ENCODE results near the gene OSCP1. TPM values are rescaled to one million over a fixed set of nuclear protein-coding genes. Genes with fewer than 3 reads are reported as not detected.

The OSCP1 gene
- total and polyA plus RNA-seq, 8 donors, result 9.3 to 23.4 (median 14.5) TPM

DNA sequence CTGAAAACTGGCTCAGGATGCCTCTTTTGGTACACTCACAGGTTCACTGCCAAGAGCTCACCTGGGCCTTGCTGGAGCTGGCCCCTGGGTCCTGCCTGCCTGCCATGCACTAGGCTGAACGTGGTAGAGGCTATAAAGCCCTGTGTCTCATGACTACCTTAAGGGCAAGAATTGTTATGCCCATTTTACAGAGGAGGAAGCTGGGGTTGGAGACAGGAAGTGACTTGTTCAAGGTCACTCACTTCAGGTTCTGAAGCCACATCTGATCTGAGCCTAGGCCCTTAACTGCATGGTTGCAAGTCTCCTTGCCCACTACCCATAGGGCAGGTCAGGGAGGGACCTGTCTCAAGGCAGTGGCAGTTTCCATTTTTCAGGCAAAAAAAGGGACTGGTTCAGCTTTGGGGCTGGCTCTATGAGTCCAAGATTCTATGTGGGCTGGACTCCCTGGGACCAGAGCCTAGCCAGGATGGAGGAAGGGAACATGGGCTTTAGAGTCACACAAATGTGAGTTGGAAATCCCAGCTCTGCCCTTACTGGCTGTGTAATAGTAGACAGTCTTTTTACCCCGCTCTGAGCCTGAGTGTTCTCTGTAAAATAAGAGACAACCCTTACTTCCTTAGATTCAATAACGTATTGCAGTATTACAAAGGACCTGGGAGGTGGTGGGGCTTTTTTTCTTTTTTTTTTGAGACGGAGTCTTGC, 72.3 kb downstream of the OSCP1 start:
- intact Hi-C loops (cut with DNase I), result no loop called here
- DNase-seq, result no peak
- H3K27me3 ChIP-seq, result no peaks in the 10 kb centered on the region
- H3K36me3 ChIP-seq, result peaks cover 0 to 6% of the 10 kb centered on the region in 2 donors
- ATAC-seq, result no peak
- peaks cover 22 to 93% of the 10 kb centered on the region in 2 donors for H3K4me1 ChIP-seq
- TF ChIP-seq, protein P1, sequence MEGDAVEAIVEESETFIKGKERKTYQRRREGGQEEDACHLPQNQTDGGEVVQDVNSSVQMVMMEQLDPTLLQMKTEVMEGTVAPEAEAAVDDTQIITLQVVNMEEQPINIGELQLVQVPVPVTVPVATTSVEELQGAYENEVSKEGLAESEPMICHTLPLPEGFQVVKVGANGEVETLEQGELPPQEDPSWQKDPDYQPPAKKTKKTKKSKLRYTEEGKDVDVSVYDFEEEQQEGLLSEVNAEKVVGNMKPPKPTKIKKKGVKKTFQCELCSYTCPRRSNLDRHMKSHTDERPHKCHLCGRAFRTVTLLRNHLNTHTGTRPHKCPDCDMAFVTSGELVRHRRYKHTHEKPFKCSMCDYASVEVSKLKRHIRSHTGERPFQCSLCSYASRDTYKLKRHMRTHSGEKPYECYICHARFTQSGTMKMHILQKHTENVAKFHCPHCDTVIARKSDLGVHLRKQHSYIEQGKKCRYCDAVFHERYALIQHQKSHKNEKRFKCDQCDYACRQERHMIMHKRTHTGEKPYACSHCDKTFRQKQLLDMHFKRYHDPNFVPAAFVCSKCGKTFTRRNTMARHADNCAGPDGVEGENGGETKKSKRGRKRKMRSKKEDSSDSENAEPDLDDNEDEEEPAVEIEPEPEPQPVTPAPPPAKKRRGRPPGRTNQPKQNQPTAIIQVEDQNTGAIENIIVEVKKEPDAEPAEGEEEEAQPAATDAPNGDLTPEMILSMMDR (IDR thresholded peaks at IDR 0.05), result no peak
- H3K4me3 ChIP-seq, result no peak overlapping the region
- no peaks in the 10 kb centered on the region for H3K9me3 ChIP-seq
- H3K27ac ChIP-seq, result peak overlapping the region in 1 of 2 donors; percentile 87

DNA sequence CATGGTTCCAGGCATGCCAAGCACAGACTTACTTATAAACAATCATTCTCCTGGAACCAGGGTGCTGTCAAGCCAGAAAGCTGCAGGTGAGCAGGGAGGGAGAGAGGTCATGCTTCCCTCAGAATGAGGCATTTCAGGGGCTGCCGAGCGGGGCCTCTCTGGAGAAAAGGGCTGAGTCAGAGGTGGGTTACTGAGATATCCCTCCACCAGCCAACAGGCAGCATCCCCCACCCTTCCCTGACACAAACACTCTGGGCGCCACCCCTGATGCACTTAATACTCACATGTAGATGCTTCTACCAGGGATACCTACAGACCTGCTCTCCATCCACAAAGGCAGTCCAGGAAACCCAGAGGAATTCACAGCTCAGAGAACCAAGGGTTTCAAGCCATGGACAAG, 77.6 kb downstream of the OSCP1 start:
- H3K4me3 ChIP-seq, result no peak overlapping the region
- TF ChIP-seq, protein P1 (IDR thresholded peaks at IDR 0.05), result no peak
- H3K27ac ChIP-seq, result peak overlapping the region; percentile 93 to 96
- DNase-seq (no peak), ATAC-seq (no peak)
- H3K9me3 ChIP-seq, result no peaks in the 10 kb centered on the region
- H3K36me3 ChIP-seq, result peaks cover 0 to 16% of the 10 kb centered on the region in 2 donors
- H3K27me3 ChIP-seq, result no peaks in the 10 kb centered on the region
- H3K4me1 ChIP-seq, result peaks cover 34 to 97% of the 10 kb centered on the region in 2 donors
- intact Hi-C loops (cut with DNase I), result no loop called here

DNA sequence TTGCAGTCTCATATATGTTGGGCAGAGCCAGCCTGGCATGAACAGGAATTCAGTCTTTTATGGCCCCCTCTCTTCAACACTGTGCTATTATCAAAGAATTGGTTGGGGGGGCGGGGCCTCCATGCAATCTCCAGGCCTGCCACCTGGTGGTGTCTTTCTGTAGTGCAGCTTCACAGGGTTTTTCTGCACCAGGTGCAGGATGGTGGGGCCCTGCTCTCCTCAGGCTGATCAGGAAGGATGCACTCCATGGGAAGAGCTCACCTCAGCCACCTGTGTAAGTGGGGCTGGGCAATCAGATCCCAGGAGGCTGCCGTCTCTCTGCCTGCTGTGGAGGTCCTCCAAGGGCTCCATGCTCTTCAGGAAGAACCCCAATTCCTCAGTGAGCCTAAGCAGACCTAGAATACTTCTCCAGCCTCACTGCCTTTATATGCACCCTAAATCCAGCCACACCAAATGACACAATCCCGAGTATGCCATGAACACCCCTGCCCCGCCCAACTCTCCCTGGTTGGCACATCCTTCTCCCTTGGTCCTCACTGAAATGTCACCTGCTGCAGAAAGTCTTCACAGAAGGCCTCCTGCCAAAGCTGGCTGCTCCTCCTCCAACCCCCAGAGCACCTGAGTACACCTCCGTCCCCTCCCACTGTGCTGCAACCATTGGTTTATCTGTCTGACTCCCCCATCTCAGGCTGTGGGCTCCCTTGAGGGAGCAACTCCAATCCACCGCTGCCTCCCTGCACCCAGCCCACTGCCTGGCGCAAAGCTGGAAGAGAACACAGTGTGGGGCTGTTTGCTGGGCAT, 81.0 kb downstream of the OSCP1 start:
- TF ChIP-seq, protein P1 (IDR thresholded peaks at IDR 0.05), result peak; percentile 91 to 95
- intact Hi-C loops (cut with DNase I), result no loop called here
- DNase-seq (peak in 3 of 4 donors; percentile 65 to 72 (median 66)), ATAC-seq (peak; percentile 60)
- peaks cover 0 to 16% of the 10 kb centered on the region in 2 donors for H3K36me3 ChIP-seq
- peak overlapping the region in 1 of 2 donors; percentile 96 for H3K27ac ChIP-seq
- H3K4me3 ChIP-seq, result no peak overlapping the region
- H3K27me3 ChIP-seq, result no peaks in the 10 kb centered on the region
- peaks cover 39 to 100% of the 10 kb centered on the region in 2 donors for H3K4me1 ChIP-seq
- H3K9me3 ChIP-seq, result no peaks in the 10 kb centered on the region

Other genes with a start within 250 kb of the OSCP1 start
- 10 to 100 TPM; 86.2 to 93.0 TPM for gene THRAP3, start 226.0 kb downstream of the OSCP1 start, total RNA-seq
- 100 to 1,000 TPM; 135 to 167 (median 151) TPM for gene THRAP3, start 226.0 kb downstream of the OSCP1 start, polyA plus RNA-seq (ENCODE audit: insufficient read length in 6 of 6)
- gene SH3D21, start 144.1 kb downstream of the OSCP1 start, total RNA-seq, result 10 to 100 TPM in 1 of 2 donors, 1 to 10 TPM in 1; 7.1 to 25.9 TPM
- 10 to 100 TPM; 12.7 to 27.3 (median 18.4) TPM for gene SH3D21, start 144.1 kb downstream of the OSCP1 start, polyA plus RNA-seq (ENCODE audit: insufficient read length in 6 of 6)
- gene EVA1B, start 126.8 kb downstream of the OSCP1 start, total RNA-seq, result 10 to 100 TPM; 34.2 to 34.7 TPM
- 10 to 100 TPM; 21.9 to 53.7 (median 36.1) TPM for gene EVA1B, start 126.8 kb downstream of the OSCP1 start, polyA plus RNA-seq (ENCODE audit: insufficient read length in 6 of 6)
- 10 to 100 TPM; 54.7 to 97.7 TPM for gene STK40, start 64.5 kb downstream of the OSCP1 start, total RNA-seq
- 10 to 100 TPM; 29.3 to 40.6 (median 33.2) TPM for gene STK40, start 64.5 kb downstream of the OSCP1 start, polyA plus RNA-seq (ENCODE audit: insufficient read length in 6 of 6)
- 10 to 100 TPM; 33.5 to 41.4 TPM for gene LSM10, start 52.5 kb downstream of the OSCP1 start, total RNA-seq
- 10 to 100 TPM; 13.5 to 22.2 (median 17.6) TPM for gene LSM10, start 52.5 kb downstream of the OSCP1 start, polyA plus RNA-seq (ENCODE audit: insufficient read length in 6 of 6)
- gene MRPS15, start 13.9 kb upstream of the OSCP1 start, total RNA-seq, result 10 to 100 TPM; 62.7 to 84.2 TPM
- 10 to 100 TPM; 48.9 to 64.9 (median 54.3) TPM for gene MRPS15, start 13.9 kb upstream of the OSCP1 start, polyA plus RNA-seq (ENCODE audit: insufficient read length in 6 of 6)
- gene CSF3R, start 32.5 kb upstream of the OSCP1 start, total RNA-seq, result 100 to 1,000 TPM in 1 of 2 donors, 10 to 100 TPM in 1; 63.8 to 334 TPM
- gene CSF3R, start 32.5 kb upstream of the OSCP1 start, polyA plus RNA-seq (ENCODE audit: insufficient read length in 6 of 6), result 10 to 100 TPM in 3 of 6 donors, 1 to 10 TPM in 3; 5.7 to 11.3 (median 9.9) TPM